ENCODE data around the gene PTCH1. TPM values are rescaled to one million over a fixed set of nuclear protein-coding genes. Genes with fewer than 3 reads are reported as not detected.

Gene PTCH1
- total and polyA plus RNA-seq, 2 experiments from 2014 or later, result 21.4 to 34.1 TPM

- no peak for ATAC-seq
- H3K9me3 Mint-ChIP-seq, result no peaks in the 10 kb centered on the region
- peaks cover 6% of the 10 kb centered on the region for H3K27me3 Mint-ChIP-seq (ENCODE audit: insufficient read depth, low read depth, poor library complexity)
- H3K4me1 Mint-ChIP-seq, result peaks cover 21% of the 10 kb centered on the region
- Histone ChIP-seq H4K20me1 (replicated peaks; ENCODE audit: insufficient read depth) (no peaks in the 10 kb centered on the region), H3K9me2 (ENCODE audit: insufficient read depth) (peaks cover 6% of the 10 kb centered on the region; the same call in 1 of the 2 replicates), H3K36me3 (ENCODE audit: insufficient read depth) (no peaks in the 10 kb centered on the region), H3K4me3 (no peak overlapping the region), H3K4me1 (ENCODE audit: insufficient read depth) (peaks cover 21% of the 10 kb centered on the region), H3K79me2 (replicated peaks; ENCODE audit: insufficient read depth) (no peaks in the 10 kb centered on the region), H3F3A (replicated peaks; ENCODE audit: low read depth) (no peaks in the 10 kb centered on the region), H3K27me3 (ENCODE audit: insufficient read depth) (no peaks in the 10 kb centered on the region), H3K27ac (ENCODE audit: low read depth) (peak overlapping the region; percentile 45; the same call in 1 of the 2 replicates), H2AFZ (peak overlapping the region; percentile 52; the same call in 1 of the 2 replicates), H3K4me2 (no peak overlapping the region)
- DNase-seq (ENCODE audit: low spot score), result no peak
- TF ChIP-seq CREB1 (CRISPR knock-in tag; IDR thresholded peaks at IDR 0.05; ENCODE audit: low read depth) (no peak), ZNF462 (CRISPR knock-in tag; IDR thresholded peaks at IDR 0.05) (no peak), CTCF (conservative IDR thresholded peaks at IDR 0.05; ENCODE audit: low read depth in 2 of 2) (no peak), EZH2 (IDR thresholded peaks at IDR 0.05; ENCODE audit: low read depth, unreplicated experiment) (no peak), NANOG (IDR thresholded peaks at IDR 0.05; ENCODE audit: borderline replicate concordance) (no peak), POLR2AphosphoS5 (IDR thresholded peaks at IDR 0.05; ENCODE audit: low read depth) (no peak), ZNF331 (CRISPR knock-in tag; IDR thresholded peaks at IDR 0.05; ENCODE audit: low read depth) (no peak), EZH2phosphoT487 (IDR thresholded peaks at IDR 0.05; ENCODE audit: unreplicated experiment) (no peak), JUNB (IDR thresholded peaks at IDR 0.05; ENCODE audit: unreplicated experiment) (no peak), ETS1 (IDR thresholded peaks at IDR 0.05) (no peak), ZNF114 (CRISPR knock-in tag; IDR thresholded peaks at IDR 0.05) (no peak), REST (IDR thresholded peaks at IDR 0.05; ENCODE audit: unreplicated experiment) (no peak)
- no peaks in the 10 kb centered on the region; the same call in 2 of the 3 replicates for H3K36me3 Mint-ChIP-seq (ENCODE audit: low read depth)
- no peak overlapping the region for H3K27ac Mint-ChIP-seq
- H3K4me3 Mint-ChIP-seq, result no peak overlapping the region
Observed at GRCh38 chr9:95407524-95407923, 109.2 kb downstream of the PTCH1 start.

Measured in GM23338 (cell line).